HG02763 (cell line): ENCODE data around the gene ODC1.
A peak's percentile ranks its signal among the peaks of the same experiment; 100 is the strongest.

Source experiments
- ATAC-seq: cut with Tn5 transposase; IDR thresholded peaks from one replicate; pipeline ENCODE4 v1.9.1; 2021; ENCODE audit warnings: mild to moderate bottlenecking, moderate library complexity; ENCODE audit not compliant: unreplicated experiment

ODC1 gene

GRCh38 chr2:10435820-10436204, 12.3 kb downstream of the ODC1 start:
- no peak for ATAC-seq

GRCh38 chr2:10434886-10435819, 13.0 kb downstream of the ODC1 start:
- peak; percentile 37 for ATAC-seq

GRCh38 chr2:10433947-10434885, 13.9 kb downstream of the ODC1 start:
- no peak for ATAC-seq

- no peak for ATAC-seq
Observed at GRCh38 chr2:10433264-10433946, 14.7 kb downstream of the ODC1 start.

GRCh38 chr2:10432311-10433181, 15.6 kb downstream of the ODC1 start:
- ATAC-seq = peak; percentile 72

- ATAC-seq = no peak
Observed at GRCh38 chr2:10431797-10432196, 16.3 kb downstream of the ODC1 start.

GRCh38 chr2:10430886-10431622, 17.1 kb downstream of the ODC1 start:
- ATAC-seq = no peak

GRCh38 chr2:10428924-10429323, 19.2 kb downstream of the ODC1 start:
- no peak for ATAC-seq

- no peak for ATAC-seq
Observed at GRCh38 chr2:10428355-10428754, 19.8 kb downstream of the ODC1 start.

GRCh38 chr2:10427618-10427949, 20.5 kb downstream of the ODC1 start:
- ATAC-seq = no peak

- ATAC-seq = no peak
Observed at GRCh38 chr2:10426726-10427617, 21.2 kb downstream of the ODC1 start.

- no peak for ATAC-seq
Observed at GRCh38 chr2:10425699-10426098, 22.4 kb downstream of the ODC1 start.

GRCh38 chr2:10424916-10425505, 23.1 kb downstream of the ODC1 start:
- ATAC-seq = no peak

GRCh38 chr2:10424051-10424450, 24.1 kb downstream of the ODC1 start:
- ATAC-seq = no peak

- no peak for ATAC-seq
Observed at GRCh38 chr2:10423400-10423774, 24.7 kb downstream of the ODC1 start.

- no peak for ATAC-seq
Observed at GRCh38 chr2:10422732-10423399, 25.3 kb downstream of the ODC1 start.

- ATAC-seq = no peak
Observed at GRCh38 chr2:10422251-10422650, 25.9 kb downstream of the ODC1 start.
